GM10248 (cell line): ENCODE data around the gene HOXC10.

Source experiments
- CTCF ChIA-PET: fragments of 300-600 bp; sonication (Branson Sonifier 250); formaldehyde crosslinking; extraction: SDS; loops from one replicate; lab custom pipeline; 2021; ENCODE audit warnings: antibody characterized with exemption; lab: Yijun Ruan, JAX
- POLR2A ChIA-PET: fragments of 350-650 bp; sonication (Branson Sonifier 250); formaldehyde crosslinking; extraction: SDS; loops from one replicate; lab custom pipeline; 2020; ENCODE audit warnings: antibody characterized with exemption; lab: Yijun Ruan, JAX
- DNase-seq: peaks from one replicate; pipeline ENCODE4 v3.0.0; 2012; ENCODE audit errors: extremely low spot score
- TF ChIP-seq, protein P1 (sequence below): IDR thresholded peaks from 2 replicates; pipeline ENCODE4 v1.5.1; 2012; ENCODE audit warnings: mild to moderate bottlenecking, low read depth; ENCODE audit errors: extremely low read depth, missing control alignments, control extremely low read depth

Gene HOXC10

DNA sequence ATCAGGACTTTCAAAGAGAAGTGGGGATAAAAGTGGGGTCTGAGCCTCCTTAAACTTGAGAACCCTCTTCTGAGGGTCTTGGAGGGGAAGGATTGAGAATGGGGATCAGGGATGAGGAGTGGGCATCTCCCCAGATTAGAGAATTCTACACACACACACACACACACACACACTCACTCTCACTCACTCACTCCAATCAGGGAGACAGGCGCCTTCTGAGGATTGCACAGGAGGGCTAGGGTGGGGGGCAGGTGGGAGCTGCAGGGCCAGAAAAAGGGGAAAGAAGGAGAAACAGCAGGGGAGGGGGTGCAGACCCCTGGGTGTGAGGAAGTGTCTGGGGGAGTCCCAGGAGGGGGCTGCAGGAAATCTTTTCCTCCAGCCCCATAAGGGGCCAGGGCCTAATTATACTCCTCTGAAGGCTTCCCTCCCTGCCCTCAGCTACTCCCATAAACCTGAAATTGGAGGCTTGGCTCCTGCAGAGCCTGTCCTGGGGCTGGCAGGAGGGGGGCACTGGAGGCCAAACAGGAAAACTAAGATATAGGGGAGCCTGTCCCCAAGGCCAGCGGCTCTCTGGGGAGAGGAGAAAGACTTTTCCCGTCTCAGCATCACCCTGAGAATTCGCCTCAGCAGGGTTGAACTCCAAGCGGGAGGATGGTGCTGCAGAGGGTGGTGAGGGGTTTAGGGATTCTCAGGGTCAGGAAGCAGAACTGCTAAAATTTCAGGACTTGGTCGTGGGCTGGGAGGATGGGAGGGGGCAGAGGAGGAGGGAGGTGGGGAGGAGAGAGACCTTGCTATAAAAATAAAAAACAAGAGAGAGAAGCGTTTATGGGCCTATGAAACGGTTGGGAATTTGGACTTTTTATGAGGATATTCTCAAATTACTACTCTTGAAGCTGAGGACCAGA, 16.6 kb downstream of the HOXC10 start:
- ChIA-PET POLR2A (no interaction called here), CTCF (interaction anchor here (0.7 to 3.7 kb wide), 8 partner anchors 9 to 206 kb away, joined by 3 to 19 read pairs (median 3); partner anchors contain the start of gene HOXC10)
- no peak for DNase-seq
- TF ChIP-seq, protein P1, sequence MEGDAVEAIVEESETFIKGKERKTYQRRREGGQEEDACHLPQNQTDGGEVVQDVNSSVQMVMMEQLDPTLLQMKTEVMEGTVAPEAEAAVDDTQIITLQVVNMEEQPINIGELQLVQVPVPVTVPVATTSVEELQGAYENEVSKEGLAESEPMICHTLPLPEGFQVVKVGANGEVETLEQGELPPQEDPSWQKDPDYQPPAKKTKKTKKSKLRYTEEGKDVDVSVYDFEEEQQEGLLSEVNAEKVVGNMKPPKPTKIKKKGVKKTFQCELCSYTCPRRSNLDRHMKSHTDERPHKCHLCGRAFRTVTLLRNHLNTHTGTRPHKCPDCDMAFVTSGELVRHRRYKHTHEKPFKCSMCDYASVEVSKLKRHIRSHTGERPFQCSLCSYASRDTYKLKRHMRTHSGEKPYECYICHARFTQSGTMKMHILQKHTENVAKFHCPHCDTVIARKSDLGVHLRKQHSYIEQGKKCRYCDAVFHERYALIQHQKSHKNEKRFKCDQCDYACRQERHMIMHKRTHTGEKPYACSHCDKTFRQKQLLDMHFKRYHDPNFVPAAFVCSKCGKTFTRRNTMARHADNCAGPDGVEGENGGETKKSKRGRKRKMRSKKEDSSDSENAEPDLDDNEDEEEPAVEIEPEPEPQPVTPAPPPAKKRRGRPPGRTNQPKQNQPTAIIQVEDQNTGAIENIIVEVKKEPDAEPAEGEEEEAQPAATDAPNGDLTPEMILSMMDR, result no peak

DNA sequence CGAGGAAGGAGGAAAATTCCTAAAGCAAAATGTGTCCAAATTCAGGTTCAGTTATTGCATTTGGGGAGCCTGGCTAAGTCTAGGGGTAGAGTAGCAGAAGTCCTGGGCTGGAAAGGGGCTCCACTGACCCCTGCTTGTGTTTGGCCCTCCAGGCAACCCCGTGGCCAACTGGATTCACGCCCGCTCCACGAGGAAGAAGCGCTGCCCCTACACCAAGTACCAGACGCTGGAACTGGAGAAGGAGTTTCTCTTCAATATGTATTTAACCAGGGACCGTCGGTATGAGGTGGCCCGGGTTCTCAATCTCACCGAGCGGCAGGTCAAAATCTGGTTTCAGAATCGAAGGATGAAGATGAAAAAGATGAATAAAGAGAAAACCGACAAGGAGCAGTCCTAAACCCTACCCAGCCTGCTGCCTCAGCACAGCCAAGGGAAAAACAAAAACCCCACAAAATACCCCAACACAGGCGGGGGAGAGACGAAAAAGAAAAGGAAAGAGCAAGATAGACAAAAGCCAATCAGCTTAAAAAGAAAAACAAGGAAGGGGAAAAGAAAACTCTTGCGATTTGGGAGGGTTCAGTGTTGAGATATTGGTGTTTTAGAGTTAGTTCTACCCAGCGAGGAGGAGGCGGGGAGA, 17.4 kb downstream of the HOXC10 start:
- DNase-seq, result no peak
- ChIA-PET POLR2A (no interaction called here), CTCF (interaction anchor here (0.7 to 1.2 kb wide), 4 partner anchors 10 to 205 kb away, joined by 3 read pairs; partner anchors contain the start of gene HOXC10)
- TF ChIP-seq, protein P1, result no peak

DNA sequence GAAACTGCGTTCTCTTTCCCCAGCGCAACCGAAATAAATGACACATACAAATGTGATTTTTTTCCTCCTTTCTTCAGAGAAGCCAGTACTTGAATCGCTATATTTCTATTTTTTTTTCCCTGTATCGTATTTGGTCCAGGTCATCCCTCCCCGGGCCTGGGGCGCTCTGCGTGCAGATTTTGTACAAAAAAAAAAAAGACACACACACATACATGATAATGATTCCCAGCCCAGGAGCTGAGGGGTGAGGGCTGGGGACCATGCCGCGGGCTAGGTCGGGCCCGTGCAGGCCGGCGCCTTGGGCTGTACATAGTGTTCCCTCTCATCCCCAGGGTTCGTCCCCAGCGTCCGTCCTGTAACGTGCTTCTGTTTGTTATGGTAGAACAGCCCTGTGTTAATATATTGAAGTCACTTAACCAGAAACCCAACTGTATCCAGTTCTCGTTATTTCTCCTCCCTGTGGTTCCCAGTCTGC, 18.0 kb downstream of the HOXC10 start:
- ChIA-PET POLR2A (no interaction called here), CTCF (interaction anchor here (0.9 to 7.2 kb wide), 5 partner anchors 17 to 205 kb away, joined by 3 to 139 read pairs (median 95); partner anchors contain the start of genes HOXC10, HOXC5, HOXC6 and SMUG1)
- DNase-seq, result no peak
- TF ChIP-seq, protein P1, result no peak

DNA sequence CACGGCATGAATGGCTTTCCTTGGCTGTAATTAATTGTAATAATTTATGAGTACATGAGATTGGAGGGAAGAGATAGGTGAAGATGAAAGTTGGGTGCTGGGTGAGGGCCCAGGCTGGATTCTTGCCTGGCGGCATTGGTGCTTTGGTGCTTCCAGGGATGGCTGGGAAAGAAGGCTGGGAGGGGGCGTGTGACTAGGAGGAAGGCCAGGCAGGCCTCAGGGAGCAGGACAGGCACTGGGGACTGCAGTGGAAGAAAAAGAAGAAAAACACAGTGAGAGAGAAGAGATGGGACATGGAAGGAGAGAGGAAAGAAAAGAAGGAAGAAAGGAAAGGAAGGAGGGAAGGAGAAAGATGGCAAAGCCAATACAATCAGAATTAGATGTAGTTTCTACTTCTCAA, 18.7 kb downstream of the HOXC10 start:
- no peak for DNase-seq
- POLR2A ChIA-PET, result no interaction called here
- CTCF ChIA-PET, result interaction anchor here (1.3 to 7.2 kb wide), 8 partner anchors 8 to 212 kb away, joined by 3 to 139 read pairs (median 50); partner anchors contain the start of genes HOXC10, HOXC5, HOXC6 and SMUG1
- TF ChIP-seq, protein P1, result no peak

DNA sequence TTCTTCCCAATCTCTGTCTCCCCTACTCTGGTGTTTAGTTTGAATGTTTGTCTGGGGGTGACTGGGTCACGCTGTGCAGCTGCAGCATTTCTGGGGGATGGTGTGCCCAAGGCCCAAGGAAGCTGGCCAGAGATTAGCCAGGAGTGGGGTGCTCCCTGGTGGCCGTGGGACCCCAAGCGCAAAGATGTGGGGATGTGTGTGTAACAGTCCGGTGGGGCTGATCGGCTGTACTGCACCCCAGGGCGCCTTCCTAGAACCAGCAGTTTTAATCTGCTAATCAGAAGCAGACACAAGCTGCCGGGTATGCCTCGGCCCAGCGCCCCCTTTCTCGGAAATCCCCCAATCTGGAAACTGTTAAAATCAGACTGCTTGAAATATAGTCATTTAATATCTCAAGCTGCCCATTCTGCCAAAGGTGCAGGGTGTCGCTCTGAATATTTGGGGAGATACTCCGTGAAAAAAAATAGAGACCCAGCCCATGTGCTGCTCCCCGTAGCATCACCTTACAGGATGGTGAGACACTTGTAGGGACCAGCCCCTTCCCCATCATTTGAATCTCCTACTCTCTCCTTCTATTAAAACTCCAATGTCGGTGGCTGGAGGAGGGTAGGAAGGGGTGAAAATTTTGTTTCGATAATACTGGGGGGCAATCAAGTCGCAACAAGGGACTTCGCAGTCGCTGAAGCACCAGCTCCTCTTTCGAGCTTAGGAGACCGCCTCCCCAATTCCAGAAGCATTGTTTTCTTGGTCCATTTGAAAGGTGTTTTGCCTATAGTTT, 19.3 kb downstream of the HOXC10 start:
- no peak for DNase-seq
- CTCF ChIA-PET, result interaction anchor here (0.9 to 7.2 kb wide), 11 partner anchors 9 to 211 kb away, joined by 3 to 139 read pairs (median 15); partner anchors contain the start of genes HOXC10, HOXC4, HOXC5 and HOXC6
- TF ChIP-seq, protein P1, result no peak
- POLR2A ChIA-PET, result no interaction called here
